HG03565 (cell line): Measurements from ENCODE around the gene IMMT.
"Not testable (repeated sequence)": the region's sequence is repeated elsewhere in the genome, so short reads cannot be mapped to it uniquely, and the experiment has no call there.

Experiments
- ATAC-seq: cut with Tn5 transposase; IDR thresholded peaks from one replicate; pipeline ENCODE4 v1.9.1; 2021; ENCODE audit warnings: mild to moderate bottlenecking, moderate library complexity; ENCODE audit not compliant: unreplicated experiment

IMMT gene

DNA sequence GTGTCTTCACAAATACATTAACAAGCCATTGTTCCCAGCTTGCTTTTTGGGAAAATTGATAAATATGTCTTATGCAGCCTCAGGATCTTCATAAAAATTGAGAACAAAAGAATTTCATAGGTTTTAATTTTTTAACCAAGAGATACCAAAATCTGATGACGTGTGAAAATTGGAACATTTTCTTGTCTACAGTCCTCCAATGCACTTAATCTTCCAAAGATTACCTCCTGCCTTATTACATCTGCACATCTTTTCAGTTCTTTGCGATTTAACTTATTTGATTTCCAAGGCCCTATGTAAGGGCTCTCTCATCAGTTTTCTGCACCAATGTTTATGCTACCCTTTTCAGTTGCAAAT is 7.1 kb upstream of the IMMT start:
- no peak for ATAC-seq

DNA sequence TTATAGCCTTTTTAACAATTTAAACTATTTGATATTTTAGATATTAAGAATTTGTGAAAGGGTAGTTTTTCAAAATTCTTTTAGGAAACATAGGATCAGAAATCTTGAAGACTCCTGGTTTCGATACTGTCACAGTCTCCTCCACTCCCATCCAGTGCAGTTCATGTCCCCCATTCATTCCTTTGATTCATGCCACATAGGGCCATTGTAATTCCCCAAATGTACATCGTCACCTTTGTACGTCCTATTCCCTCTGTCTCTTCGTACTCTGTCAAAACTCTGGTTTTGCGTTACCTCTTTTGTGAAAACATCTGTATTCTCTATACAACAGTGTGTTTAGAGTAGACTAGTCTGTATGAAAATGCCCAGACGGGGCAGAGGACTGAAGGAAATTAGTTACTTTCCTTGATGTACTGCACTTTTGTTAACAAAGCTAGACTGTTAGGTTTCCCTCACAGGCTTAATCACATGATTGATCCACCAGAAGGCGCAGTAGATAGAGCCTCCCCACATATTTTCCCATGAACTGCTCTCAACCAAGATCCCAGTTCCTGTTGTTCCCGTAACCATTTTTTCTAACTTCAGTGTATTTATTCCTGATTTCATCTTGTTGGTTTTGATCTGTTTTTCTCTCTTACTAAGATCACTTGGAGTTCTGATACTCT is 6.5 kb upstream of the IMMT start:
- ATAC-seq: no peak

DNA sequence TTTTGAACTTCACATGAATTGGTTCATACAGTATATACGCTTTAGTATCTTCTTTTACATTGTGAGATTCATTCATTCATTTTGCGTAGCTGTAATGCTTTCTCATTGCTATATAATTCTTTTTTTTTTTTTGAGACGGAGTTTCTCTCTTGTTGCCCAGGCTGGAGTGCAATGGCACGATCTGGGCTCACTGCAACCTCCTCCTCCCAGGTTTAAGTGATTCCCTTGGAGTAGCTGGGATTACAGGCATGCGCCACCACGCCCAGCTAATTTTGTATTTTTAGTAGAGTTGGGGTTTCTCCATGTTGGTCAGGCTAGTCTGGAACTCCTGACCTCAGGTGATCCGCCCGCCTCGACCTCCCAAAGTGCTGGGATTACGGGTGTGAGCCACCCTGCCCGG is 5.3 kb upstream of the IMMT start:
- not testable (repeated sequence) for ATAC-seq

DNA sequence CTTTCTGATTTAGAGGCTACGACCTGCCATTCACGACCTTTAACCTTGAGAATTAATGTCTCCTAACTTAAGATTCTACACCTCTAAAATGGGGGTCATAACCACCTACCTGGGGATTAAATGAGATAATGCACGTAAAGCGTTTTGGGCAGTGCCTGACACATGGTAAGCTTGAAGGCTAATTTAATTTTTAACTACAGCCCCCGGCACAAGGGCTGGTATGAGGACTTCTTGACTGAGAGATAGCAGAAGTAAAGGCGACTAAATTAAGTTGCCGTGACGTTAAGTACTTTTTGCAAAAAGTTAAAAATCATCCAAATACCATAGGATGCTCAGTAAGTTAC is 4.5 kb upstream of the IMMT start:
- ATAC-seq: no peak

DNA sequence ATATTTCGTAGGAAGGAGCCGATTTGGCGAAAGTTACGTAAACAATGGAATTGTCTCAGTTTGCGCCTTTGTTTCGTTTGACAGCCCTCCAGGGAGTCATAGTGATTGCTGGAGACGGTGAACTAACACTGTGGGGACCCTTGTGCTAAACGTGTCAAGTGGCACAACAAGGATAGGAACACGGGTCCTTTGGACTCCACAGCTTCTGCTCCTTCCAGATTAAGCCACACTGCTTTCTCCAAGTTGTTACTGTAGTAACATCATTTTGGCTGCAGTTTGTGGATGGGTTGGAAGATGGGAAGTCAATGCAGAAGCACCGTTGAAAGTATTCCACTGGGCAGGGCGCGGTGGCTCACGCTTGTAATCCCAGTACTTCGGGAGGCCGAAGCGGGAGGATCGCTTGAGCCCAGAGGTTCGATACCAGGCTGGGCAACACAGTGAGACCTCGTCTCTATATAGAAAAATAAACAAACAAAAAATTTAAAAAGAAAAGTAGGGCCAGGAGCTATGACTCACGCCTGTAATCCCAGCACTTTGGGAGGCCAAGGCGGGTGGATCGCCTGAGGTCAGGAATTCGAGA is 636 bp upstream of the IMMT start:
- no peak for ATAC-seq

DNA sequence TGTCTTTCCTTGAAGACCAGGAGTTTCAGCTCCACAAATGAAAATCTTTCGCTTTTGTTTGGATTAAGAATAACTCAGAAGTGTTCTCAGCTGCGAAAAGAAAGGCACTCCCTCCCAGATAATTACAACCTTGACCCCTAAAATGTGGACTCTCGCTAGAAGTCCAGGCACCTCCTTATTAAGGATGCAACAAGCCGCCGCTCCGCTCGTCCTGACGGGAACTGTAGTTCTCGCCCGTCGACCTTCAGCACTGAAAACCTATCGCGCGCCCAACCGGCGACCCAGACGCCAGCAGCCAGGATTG is 559 bp downstream of the IMMT start:
- ATAC-seq: no peak

DNA sequence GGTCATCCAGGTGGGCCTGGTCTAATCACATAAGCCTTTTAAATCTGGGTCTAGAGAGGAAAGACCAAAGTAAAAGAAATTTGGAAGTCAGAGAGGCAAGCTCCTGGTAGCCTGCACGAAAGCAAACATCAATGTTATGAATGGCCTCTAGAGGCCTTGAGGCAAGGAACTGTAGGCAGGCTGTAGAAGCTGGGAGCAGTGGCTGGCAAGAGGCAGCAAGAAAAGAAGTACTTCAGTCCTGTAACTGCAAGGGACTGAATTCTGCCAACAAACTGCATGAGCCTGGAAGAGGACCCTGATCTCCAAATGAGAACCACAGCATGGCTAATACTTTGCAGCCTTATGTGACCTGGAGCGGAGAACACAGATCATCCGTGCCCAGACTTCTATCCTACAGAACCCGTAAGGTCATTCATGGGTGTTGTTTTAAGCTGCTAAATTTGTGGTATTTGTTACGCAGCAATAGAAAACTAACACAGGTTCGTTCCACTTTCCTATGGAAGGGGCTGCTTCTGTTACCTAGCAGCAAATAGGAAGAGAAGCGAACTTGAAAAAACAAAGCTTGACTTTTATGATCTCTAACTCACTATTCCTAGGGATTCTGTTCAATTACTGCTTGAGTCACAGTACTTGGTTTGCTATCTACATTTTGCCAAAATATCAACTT is 1.2 kb downstream of the IMMT start:
- no peak for ATAC-seq

DNA sequence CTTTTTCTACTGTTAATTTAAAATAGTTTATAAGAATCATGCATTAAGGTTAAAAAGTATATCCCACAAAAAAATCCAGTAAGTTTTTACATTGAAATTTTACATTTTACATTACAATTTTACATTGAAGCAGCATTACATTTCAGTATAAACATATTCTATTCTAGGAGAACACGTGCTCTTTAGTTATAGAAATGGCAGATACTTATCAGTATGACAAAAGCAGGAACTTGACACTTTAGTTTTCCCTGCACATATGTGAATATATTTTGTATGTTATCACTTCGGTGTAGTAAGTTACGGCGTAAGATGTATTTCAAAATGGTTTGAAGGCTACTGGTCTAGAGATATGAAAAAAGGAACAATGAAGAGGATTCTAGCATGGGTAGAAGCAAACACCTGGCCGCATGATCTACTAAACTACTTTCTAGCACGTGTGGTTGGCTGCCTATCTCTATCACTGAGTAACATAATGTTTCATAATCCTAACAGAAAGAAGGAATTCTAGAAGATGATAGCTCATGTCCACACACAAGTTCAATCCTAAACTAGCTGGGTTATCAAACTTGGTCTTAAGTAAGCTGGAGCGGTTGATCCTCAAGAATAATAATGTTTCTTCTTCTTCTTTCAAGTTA is 5.4 kb downstream of the IMMT start:
- no peak for ATAC-seq

DNA sequence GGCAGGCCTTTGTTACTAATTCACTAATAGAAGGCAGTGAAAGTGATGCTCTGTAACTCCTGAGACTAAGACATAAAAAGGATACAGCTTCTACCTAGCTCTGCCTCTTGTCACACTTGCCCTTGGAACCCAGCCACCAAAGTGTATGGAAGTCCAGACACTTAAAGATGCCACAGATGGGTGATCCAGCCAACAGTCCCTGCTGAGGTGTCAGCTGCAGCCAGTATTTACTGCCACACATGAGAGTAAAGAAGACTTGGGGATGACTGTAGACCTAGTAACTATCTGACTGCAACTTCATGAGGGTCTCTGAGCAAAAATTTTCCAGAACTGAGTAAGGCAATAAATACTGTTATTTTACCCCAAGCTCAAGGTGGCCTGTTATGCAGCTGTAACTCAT is 8.8 kb downstream of the IMMT start:
- ATAC-seq: no peak

DNA sequence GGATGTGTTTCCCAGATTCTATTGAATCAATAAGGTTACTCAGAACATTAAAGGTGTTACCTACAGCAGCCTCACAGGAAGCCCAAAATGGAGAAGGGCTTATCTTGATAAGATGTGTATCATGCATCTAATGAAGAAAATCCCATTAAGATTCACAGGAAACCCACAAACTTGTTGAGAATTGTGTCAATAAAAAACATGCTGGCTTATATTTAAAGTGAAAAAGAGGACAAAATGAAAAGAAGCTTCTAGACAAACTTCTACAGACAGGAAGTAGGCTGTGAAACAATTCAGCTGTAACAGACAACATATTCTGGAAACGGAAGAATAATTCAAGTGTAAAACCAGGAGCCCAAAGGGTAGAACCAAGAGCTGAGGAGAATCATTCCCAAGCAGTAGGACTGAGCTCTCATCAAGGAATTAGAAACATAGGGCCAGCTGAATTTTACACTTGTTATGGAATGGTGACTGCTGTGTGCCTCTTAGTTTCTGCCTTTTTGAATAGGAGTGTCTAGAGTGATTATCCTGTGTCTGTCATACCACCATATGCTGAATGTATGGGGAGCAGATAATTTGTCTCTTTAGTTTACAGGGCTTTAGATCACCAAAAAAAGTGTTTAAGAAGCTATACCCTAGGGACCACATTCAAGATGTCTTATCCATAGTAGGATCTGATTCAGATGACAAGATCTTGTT is 9.6 kb downstream of the IMMT start:
- ATAC-seq: no peak

DNA sequence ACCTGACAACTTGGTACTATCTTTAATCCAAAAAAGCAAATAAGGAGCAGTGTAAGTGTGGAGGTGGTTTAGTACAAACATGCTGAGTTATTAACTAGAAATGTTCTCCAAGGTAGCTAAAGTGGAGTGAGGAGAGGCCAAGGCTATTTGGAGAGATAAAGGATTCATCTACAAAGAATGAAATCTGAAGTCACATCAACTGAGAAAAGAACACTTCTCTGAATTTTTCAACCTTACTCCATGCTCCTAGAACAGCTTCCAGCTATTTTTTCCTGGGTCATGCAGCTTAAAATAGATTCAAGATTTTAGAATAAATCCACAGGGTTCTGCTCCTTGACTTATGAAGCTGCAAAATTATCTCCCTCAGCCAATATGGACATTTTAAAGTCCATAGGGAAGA is 18.7 kb downstream of the IMMT start:
- no peak for ATAC-seq

DNA sequence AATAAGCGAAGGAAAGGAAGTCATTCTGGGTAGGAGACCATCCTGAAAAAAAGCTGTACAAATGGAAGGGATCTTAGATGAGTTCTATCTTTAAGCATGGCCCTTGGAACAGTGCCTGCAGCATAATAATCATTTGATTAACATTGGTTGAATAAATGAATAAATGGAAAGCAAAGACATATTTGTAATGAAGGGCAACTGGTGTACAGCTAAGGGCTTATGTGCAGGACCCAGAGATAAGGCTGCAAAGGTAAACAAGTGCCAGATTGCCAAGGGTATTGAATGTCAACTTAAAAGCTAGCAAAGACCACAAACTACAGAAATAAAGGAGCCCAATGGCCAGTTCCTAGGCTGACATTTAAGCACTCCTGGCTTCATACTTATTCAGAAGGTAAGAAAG is 19.4 kb downstream of the IMMT start:
- ATAC-seq: no peak

DNA sequence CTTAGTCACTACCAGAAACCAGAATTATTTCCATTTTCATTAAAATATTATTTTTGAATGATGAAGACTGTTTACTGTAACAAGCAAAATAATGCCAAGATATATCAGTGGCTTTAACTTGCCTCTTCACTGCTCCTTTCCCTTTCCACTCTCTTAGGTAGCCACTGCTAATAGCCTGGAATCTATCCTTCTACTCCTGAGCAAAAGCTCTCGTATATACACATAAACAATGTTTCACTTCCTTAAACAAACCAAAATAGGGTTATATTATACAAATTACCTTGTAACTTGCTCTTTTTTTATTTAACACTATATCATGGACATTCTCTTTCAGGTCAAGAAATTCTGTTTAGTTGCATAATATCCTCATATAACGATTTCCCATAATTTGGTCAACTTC is 20.8 kb downstream of the IMMT start:
- no peak for ATAC-seq

DNA sequence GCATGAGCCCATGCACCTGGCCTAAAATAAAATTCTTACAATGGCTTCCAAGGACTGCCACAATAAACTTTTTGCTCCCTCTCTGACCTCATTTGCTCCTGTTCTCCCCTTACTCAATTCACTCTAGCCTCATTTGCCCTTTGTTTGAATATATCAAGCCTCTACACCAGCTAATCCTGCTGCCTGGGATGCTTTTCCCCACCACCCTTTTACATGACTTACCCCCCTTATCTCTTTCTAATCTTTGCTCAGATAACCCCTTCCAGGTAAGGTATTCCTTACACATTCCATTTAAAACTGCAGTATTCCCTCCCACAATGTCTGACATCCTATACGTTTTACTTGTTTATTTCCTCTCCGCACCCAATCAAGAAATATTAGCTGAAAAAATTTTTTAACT is 22.7 kb downstream of the IMMT start:
- ATAC-seq: no peak

DNA sequence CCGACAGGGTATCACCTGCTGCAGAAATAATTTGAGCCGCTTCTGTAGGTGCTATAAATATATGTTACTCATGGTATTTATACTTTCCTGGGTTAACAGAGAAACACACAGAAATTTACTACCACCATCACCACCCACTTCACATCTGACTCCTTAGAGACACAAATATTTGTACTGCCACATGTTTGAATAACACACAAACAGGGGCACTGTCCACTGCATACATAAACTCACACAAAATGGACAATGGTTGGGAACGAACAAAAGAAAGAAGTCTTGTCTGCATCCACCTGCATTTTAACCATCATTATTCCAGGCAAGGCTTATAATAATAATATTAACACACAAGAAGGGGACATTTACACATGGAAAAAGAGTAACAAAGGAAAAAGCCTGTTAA is 24.0 kb downstream of the IMMT start:
- no peak for ATAC-seq

DNA sequence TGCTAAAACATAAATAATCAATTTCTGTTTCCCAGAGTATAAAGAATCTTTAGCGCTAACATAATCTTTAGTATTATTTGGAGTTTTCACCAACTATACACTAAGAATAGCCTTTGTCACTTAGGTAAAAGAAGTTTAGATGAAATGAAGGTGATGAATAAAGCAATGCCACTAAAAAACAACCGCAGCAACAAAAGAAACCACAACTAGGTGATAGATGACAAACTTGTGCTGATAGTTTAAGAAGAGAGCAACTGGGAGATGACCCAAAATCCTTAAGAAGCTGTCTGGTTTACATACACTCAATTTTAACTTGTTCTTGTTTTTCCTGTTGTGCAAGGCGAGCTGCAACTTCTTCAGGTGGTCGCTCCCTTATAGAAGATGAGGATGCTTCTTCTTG is 24.8 kb downstream of the IMMT start:
- ATAC-seq: no peak

DNA sequence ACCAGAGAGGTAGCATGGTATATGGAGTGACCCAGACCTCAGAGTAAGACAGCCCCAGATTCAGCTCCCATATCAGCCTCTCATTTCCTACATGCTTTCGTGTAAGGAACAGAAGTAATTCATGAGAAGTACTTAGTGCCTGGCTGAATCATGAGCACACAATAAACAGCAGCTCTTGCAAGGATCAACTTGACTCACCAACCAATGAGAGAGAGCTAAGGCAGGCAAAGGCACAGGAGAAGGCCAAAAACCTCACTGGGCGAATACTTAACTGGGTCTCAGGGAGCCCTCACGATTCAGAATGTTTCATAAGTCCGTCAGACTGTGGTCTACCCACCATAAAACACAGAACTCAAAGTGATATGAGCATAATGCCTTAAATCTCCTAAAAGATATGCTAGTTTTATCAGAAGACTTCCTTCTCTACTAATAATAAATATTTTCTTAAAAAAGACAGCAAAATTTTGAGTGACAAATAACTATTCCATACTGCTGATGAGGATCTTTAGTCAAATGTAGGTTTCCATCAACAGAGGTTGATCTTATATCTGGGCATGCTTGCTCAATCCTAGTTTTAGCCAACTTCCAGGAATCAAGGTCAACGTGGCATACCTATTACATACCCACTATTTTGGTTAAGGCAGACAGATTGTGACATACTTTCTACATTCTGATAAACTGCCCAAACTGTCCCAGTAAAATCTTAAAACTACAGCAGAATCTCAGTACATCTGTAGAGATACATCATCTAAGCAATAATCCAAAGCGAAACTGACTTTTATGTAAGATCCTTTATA is 34.9 kb downstream of the IMMT start:
- ATAC-seq: no peak

DNA sequence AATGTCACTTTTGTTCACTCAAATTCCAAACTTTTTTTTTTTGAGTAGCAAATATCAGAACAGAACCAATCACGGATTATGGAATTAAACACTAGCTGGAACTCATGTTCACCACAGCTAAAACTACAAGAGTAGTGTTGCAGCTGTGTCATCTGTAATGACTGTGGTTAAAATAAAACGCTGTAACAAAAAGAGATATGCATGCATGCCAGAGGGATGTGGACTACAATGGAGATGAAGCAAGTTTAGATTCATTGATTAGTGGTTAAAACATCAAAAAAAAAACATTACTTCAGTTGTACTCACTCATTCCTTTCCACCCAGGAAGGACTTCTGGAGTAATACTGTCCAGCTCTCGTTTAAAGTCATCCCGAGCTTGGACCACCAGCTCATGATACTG is 37.0 kb downstream of the IMMT start:
- ATAC-seq: no peak

DNA sequence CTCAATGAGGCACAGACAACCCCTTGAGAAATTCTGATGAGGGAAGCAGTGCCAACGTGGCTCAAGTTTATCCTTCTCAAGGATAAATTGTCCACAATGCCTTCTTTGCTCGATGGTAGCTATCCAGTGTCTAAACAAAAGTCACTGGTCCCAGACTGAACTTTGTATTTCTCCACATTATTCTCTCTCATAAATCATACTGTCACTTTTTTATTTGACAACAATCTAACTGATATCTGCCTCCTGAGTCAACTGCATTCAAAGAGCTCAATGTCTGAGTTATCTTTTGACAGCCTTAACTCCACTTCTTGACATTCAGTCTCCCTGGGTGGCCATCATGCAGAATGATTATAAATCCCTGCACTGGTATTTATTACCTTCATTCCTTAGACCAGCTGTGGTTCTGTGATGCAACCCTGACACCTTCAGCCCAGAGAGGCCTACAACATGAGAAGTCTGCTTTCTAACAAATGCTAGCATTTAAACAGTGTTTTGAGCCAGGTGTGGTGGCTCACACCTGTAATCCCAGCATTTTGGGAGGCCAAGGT is 38.2 kb downstream of the IMMT start:
- no peak for ATAC-seq

DNA sequence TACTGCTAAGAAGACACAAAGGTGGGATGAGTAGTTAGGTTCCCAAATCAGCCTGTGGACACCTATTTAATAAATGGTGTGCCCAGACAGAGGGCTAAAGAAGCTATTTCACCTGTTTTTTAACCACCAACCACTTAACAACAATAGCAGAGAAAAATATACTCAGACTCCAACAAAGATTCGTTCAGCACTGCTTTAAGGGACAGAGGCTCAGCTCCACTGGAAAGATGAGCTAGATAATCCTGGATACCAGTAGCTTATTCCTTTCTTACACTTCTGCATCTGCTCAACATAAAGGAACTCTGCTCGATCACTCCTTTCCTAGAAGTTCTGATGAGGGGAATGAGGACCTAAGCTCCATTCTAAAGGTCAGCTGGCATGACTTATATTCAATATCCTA is 44.8 kb downstream of the IMMT start:
- no peak for ATAC-seq

DNA sequence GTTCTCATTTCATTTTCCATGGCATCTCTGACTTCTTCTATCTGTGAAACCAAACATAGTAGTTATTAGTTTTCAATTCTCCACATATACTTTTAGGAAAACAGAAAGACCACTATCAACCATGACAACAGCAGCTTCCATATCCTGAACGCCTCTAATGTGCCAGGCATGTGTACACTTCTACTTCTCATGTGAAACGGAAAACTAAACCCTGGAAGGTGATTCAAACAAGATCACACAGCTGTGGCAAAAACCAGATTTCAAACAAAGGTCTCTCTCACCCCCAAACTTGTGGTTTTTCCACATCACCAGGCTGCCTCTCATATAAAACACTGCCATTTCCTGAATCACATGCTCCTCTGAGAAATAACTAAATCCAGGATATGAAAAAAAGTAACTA is 47.5 kb downstream of the IMMT start:
- ATAC-seq: no peak
